GM19023 (cell line): ENCODE results near the gene TBCD.

Source experiments
- ATAC-seq: cut with Tn5 transposase; IDR thresholded peaks from one replicate; pipeline ENCODE4 v1.9.1; 2021; ENCODE audit warnings: mild to moderate bottlenecking, moderate library complexity; ENCODE audit not compliant: unreplicated experiment

The TBCD gene

DNA sequence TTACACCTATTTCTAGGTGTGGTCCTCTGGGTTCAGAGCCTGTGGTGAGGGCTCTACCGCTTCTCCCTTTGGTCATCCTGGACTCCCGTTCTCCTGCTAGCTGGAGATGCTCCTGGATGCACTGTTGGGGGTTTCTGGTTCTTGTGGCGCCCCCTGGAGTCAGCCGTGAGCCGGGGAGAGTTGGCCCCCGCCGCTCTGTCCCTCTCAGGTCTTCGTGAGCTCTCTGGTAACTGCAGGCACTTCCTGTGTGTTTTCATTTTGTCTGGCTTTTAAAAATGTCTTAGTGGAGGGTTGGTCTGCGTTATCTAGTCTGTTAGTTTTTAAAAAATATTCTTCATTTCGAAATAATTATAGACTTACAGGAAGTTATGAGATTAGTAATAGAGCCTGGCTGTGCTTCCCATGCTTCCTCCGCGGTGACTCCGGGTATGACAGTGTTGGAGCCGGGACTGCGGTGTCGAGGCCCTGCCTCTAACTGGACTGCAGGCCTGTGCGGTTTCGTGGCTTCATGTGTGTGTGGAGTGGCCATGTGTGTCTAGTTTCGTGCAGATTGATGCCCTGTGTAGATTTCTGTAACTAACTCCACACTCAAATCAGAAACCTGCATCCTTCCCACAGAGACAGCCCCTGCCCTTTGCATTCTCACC, 166.0 kb downstream of the TBCD start:
- ATAC-seq, result no peak

DNA sequence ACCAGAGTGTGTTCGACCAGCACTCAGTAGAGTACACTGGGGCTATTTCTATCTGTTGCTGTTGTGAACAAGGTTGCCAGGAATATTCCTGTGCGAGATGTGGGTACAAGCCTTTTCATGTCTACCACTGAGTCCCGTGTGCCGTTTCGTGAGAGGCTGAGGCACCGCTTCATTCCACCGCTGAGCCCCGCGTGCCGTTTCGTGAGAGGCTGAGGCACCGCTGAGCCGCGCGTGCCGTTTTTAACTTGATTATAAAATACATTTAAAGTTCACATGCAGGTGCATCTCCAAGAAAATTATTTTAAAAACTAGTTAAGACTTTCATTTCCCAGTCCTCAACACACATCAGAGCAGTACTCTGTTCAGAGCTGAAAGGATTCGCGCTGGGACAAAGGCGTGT, 166.6 kb downstream of the TBCD start:
- no peak for ATAC-seq

DNA sequence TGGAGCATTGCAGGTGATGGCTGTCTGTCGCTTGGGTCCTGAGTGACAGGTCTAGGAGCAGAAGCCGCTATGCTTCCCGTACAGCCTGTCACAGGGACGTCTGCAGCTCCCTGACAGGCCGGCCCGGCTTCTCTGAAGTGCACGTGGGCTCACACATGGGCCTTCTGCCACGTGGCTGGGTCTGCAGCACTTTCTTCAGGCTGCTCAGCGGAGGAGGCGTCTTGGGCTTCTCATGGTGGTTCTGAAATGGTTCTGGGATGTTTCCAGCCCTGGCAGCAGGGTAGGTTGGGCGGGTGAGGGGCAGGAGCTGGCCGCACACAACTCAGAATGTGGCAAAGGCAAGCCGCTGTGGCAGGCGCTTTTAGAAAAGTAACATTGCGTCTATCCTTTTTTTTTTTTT, 168.3 kb downstream of the TBCD start:
- no peak for ATAC-seq

DNA sequence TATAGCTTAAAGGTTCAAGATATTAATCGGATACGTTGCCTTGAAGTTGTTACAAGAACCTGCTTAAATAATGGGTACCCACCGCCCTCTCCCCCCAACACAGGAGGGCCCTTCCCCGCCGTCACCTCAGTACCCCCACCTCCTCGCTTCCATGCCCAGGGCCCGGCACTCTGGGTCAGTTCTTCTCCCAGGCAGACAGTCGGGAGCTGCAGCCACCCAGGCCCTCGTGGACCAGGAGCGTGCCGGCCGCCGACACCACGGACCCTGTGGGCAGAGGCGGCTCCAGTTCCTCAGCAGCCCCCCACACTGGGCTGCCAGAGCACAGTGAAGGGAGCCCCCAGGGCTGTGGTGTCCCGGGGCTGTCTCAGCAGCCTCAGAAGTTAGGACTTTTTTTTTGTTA, 168.8 kb downstream of the TBCD start:
- no peak for ATAC-seq

DNA sequence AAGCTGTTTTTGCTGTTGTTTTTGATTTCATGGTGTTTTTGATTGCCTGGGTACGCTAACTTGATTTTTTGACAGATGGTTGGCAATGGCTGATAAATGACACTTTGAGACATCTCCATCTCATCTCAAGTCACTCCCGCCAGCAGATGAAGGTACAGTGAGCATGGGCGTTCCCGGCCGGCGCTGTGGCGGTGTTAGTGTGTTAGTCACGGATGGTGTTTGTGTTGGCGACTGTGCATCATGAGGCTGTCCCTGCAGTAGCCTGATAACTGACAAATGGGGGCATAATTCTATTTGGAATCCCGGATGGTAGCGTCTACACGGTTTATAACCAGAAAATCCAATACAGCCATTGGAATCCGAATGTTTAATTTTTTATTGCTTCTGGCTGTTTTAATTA, 169.6 kb downstream of the TBCD start:
- ATAC-seq, result no peak

DNA sequence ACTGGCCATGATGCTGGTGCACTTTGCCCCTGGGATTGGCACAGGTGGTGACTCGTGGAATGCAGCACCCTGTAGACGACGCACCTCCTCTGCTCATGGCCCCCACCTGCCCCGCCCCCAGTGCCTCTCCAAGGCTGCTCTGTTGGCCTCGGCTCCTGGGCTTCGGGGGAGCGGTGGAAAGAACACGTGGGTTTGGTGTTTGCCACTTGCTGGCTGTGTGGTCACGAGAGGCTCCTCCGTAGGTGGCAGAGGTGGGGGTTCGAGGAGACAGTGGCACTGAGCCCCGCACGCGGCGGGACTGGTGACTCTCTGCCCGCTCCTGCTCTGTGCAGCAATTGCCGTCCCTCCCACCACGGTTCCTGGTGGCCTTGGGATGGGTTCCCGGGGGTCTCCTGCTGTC, 170.8 kb downstream of the TBCD start:
- no peak for ATAC-seq

DNA sequence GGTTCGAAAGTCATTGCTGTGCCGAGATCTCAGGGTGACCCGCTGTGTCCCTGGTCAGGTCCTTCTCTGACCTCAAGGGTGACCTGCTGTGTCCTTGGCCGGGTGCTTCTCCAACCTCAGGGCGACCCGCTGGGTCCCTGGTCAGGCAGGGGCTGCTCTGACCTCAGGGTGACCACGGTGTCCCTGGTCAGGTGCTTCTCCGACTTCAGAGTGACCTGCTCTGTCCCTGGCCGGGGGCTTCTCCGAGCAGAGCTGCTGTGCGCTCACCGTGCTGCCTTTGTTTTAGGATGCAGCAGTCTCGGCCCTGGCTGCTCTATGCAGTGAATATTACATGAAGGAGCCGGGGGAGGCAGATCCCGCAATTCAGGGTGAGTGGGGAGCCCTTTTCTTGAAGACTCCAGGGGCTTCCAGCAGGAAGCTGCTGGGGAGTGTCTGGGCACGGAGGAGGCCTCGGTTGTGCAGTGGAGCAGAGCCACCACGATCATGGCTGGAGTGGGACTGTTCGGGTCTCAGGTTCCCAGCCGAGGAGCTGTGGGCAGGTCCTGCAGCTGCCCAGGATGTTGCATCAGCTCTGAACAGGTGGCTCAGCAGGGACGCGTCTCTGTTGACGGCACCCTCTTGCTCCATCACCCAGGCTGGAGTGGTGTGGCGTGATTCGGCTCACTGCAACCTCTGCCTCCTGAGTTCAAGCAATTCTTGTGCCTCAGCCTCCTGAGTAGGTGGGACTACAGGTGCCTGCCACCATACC, 171.7 kb downstream of the TBCD start:
- ATAC-seq, result no peak

DNA sequence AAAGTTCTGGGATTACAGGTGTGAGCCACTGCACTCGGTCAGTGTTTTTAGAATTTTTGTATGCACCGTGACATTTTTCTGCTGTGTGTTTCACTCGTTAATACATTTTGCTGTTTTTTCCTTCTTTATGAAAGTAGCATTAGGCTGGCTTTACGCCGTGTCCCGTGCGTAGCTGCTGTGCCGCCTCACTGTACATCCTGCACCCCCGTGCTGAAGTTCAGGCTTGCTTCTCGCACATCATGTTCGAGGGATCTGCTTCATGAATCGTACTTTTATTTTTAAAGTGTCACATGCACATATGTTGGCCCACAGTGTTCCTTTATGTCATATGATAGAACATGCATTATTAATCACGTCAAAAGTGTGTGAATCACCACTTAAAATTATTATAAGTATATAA, 172.3 kb downstream of the TBCD start:
- ATAC-seq, result no peak

DNA sequence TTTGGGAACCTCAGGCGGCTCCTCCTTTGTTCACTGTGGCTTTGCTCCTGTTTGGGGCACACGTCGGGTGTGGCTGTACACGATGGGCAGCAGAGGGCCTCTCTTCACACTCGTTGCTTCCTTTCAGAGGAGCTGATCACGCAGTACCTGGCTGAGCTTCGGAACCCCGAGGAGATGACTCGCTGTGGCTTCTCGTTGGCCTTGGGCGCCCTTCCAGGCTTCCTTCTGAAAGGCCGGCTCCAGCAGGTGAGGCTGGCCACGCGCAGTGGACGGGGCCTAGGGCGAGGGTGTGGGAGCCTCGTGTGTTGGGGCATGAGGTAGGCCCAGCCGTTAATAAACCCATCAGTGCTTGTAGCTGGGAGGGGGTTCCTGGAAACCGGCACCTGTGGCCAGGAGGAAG, 172.9 kb downstream of the TBCD start:
- no peak for ATAC-seq

DNA sequence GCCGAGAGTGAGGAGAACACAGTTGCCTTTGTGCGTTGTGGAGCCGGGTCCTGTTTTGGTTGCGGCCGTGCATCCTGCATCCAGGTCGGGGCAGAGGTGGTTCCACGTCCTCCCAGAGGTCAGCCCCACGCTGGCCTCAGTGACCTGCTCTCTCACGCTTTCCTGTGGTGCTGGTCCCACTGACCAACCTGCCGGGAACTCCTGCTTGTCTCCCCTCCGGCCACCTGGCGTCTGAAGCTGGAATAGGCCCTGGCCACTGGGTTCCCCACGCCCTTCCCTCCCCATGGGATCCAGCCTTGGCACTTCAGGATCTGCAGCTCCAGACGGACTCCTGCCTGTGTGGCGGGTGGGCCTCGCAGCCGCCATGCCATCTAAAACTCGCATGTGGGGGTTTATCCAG, 173.5 kb downstream of the TBCD start:
- ATAC-seq, result no peak

DNA sequence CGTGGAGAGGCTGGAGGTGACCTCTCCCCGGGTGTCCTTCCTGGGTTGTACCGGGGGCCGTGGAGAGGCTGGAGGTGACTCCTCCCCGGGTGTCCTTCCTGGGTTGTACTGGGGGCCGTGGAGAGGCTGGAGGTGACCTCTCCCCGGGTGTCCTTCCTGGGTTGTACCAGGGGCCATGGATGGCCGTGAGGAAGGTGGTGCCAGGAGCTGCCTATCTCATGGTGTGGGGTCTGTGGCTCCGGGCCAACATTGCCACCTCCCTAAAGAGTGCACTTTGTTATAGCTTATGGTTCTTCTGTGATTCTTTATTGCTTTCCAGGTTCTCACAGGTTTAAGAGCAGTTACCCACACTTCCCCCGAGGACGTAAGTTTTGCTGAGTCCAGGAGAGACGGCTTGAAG, 174.2 kb downstream of the TBCD start:
- ATAC-seq, result no peak

DNA sequence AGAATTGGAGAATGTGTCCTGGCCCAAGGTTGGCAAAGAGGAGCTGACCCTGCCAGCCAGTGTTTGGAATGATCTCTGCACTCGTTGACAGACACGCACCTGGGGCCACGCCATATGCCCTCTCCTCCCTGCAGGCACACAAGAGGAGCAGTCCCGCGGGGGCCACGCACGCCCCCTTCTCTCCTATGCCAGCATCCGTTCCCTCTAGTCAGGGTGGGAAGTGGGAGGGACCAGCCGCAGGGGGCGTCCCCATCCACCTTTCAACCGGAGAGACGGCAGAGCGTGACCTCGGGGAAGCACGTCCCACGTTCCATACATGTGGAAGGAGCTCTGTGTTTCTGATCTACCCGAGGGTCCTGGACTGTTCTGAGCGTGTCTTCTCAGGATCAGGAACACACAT, 174.9 kb downstream of the TBCD start:
- ATAC-seq, result no peak

DNA sequence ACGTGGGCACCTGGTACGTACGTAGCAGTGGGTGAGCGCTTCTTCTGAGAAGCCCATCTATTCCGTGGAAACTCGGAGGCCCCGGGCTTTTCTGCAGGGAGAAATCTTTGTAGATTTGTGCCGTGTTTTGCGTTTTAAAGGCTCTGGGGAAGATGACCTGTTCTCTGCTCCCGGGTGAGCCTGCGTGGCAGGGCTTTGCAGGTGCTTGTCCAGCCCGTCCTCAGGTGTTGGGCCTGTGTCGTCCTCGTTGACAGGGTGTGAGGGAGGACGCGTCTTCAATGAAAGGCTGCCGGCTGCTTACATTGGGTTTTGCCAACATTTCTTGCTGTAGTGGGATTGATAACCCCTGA, 175.4 kb downstream of the TBCD start:
- ATAC-seq, result no peak

DNA sequence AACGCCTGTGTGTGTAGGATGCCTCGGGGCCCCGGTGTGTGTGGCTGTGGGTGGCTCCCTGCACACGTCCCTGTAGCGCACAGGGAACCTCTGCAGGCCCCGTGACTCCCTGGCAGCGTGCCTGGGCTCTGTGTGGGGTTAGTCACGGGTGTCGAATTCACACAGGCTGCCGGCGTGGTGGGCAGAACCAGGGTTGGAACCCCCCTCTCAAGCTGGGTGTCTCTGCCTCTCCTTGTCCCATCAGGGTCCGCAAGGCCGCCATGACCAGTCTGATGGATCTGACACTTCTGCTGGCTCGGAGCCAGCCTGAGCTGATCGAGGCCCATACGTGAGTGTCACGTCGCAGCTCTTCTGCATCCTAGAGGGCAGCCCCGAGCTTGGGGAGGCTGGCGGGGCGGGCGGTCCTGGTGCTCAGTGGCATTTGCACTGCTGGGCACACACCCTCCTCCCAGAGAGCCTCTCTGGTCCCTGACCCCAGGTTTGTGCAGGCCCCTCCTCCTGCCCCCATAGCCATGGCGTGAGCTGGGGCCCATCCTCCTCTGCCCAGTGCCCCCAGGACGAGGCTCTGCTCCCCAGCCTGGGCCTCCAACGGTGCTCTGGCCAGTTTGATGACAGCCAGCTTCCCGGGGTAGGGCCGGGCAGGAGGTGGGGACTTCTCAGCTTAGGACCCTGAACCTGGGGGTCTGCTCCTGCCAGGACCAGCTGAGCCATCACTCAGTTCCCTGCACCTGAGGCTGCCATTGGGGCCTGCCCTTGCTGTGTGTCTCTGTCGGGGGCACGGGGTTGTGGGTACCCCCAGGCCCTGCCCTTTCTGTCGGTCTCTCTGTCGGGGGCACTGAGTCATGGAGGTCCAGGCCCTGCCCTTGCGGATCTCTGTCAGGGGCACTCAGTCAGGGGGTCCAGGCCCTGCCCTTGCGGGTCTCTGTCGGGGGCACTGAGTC, 176.1 kb downstream of the TBCD start:
- ATAC-seq, result no peak

DNA sequence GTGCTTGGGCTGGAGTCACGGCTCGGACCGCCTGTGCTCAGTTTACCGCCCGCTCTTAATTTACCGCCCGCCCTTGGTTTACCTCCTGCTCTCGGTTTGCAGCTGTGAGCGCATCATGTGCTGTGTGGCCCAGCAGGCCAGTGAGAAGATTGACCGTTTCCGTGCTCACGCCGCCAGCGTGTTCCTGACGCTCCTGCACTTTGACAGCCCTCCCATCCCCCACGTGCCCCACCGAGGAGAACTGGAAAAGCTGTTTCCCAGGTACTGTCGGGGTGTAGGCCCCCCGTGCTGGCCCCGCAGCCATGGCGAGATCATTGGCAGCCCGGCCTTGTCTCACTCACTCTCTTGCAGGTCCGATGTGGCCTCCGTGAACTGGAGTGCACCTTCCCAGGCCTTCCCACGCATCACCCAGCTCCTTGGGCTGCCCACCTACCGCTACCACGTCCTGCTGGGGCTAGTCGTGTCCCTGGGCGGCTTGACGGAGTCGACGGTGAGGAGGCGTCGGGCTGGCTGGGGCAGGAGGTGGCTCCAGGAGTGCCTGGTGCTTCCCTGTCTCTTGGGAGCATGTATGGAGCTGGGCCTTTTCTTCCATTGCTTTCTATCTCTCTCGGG, 177.3 kb downstream of the TBCD start:
- ATAC-seq, result no peak

DNA sequence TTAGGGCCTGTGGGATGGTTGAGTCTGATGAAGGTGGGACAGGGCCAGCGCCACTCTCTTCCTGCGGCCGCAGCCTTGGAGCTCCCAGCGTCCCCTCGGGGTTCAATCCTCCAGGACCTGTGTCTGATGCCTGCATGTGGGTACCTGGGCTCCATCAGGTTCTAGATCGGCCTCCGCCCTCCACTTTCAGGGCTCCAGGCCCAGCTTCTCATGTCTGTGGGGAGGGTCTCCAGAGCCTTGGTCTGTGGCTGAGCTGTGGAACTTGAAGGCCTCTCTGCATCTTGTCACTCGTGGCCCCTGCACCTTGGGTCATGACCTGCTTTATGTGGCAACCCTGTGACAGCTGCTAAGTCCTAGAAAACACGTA, 177.8 kb downstream of the TBCD start:
- ATAC-seq, result no peak

DNA sequence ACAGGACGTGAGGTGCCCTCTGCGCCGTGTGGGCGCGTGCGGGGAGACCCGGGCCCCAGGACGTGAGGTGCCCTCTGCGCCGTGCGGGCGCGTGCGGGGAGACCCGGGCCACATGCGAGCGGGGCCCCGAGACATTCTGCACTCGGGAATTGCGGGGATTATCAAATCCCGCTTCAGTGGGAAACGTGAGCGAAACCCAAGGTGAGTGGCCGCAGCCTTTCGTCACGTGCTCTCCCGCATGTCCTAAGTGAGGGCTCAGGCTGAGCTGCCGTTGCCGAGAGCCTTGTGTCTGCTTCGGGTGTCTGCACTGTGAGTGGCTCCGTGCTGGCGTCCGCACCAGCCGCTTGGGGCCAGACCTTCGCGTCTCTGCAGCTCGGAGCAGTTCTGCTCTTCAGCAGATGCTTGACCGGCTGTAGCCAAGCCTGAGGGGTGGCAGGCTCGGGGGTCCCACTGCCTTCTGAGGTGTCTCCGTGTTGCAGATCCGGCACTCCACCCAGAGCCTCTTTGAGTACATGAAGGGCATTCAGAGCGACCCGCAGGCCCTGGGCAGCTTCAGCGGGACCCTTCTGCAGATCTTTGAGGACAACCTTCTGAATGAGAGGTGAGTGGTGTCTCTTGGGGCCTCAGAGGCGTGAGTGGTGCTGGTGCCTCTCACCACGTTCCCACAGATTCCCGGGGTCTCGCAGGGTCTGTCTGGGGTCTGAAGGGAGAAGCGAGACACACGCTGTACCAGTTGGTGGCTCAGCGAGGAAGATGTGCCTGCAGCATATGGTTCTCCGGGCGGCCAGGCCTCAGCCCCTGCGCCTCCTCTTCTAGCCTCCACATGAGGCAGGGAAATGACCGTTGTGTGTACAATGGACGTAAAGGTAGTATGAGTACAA, 178.4 kb downstream of the TBCD start:
- ATAC-seq, result no peak

DNA sequence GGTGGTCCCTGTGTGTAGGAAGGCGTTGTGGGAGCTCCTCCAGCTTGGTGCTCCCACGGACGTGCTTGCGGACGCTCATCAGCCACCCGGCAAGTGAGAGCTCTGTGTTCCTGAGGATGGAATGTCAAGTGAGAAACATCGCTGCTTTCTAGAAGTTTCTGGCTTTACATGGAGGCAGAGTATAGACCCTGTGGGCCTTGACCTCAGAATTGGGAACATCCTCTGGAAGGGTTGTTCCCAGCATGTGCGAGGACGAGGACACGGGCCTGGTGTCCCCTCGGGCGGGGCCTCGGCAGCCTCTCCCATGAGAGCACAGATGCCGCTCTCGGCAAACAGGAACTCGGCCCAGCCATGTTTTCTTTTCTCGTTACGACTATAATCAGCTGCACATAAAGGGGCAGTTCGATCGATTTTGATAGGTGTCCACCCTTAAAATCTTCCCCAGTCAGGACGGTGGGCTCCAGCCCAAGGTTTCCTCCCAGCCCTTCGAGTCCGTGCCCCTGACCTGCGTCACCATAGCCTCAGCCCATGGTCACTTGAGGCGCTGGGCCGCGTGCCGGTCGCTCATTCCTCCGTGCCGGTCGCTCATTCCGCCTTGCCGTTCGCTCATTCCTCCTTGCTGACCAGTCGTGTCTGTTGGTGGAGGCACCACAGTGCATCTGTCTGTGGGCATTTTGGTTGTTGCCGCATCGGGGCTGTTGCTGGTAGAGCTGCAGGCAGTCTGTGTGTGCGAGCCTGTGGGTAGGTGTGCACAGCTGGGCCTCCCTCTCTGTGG, 179.2 kb downstream of the TBCD start:
- no peak for ATAC-seq

DNA sequence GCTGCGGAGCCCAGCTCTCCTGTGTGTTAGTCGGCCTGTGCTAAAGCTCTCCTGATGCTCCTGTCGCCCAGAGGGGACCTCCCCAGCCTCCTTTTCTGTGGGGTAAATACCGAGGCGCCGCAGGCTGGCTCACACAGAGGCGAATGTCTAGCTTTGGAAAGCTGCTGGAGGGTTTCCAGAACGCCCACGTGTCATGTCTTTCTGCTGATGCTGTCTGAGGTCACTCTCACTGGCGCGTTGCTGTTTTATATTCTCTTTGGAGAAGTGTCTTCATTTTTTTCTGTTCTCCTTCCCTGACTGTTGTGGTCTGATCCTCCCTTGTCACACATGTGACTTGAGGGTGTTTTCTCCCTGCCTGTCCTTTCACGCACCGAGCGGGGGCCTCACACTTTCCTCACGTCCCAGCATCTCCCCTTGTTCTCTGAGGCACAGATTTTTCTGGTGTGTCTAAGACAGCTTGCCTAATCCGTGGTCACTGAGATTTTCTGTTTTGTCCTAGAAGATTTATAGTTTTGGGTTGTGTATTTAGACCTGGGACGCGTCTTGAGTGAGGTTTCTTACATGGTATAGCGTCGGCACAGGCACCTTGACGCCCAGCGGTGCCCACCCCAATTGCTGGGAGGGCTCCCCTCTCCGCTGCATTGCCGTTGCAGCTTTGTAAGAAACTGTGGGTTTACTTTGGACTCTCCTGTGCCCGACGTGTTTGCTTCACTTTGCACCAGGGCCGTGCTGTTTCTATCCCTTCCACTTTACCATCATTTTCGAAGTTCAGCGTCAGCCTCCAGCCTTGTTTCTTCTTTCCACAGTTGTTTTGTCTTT, 180.0 kb downstream of the TBCD start:
- ATAC-seq, result no peak
